Heart right ventricle (tissue), 16 donors: ENCODE results near the gene KIAA1671. TPM values are rescaled to one million over a fixed set of nuclear protein-coding genes. Genes with fewer than 3 reads are reported as not detected.

Experiments used
- ATAC-seq, 8 donors: fragments of 200-7000 bp; cut with Tn5 transposase; one replicate each; pipeline ENCODE4 v1.9.1; 2020; ENCODE audit warnings: mild to moderate bottlenecking in 8 of 8, moderate library complexity in 8 of 8, moderate number of reproducible peaks in 1 of 8
- DNase-seq, 2 donors: peaks; one replicate each; pipeline ENCODE4 v3.0.0-alpha.2; 2020
- H3K27ac ChIP-seq, 10 donors: fragments of 200-600 bp; sonication (generic) in 2 of 10; one replicate each; pipeline versions ENCODE4 v1.5.0 to v1.8.0; 2020 to 2022; ENCODE audit warnings: mild to moderate bottlenecking in 3 of 10
- H3K27me3 ChIP-seq, 7 donors: fragments of 200-600 bp; one replicate each; pipeline ENCODE4 v1.8.0; 2021 to 2022; ENCODE audit warnings: mild to moderate bottlenecking in 2 of 7
- H3K36me3 ChIP-seq, 9 donors: fragments of 200-600 bp; sonication (generic) in 1 of 9; one replicate each; pipeline versions ENCODE4 v1.5.0 to v1.8.0; 2020 to 2022; ENCODE audit warnings: mild to moderate bottlenecking in 2 of 9
- H3K4me1 ChIP-seq, 9 donors: fragments of 200-600 bp; sonication (generic) in 1 of 9; one replicate each; pipeline versions ENCODE4 v1.5.0 to v1.8.0; 2020 to 2022; ENCODE audit warnings: mild to moderate bottlenecking in 4 of 9
- H3K4me3 ChIP-seq, 10 donors: fragments of 200-600 bp; sonication (generic) in 2 of 10; one replicate each; pipeline versions ENCODE4 v1.5.0 to v1.8.0; 2020 to 2022; ENCODE audit warnings: mild to moderate bottlenecking in 7 of 10, moderate library complexity in 2 of 10
- H3K9me3 ChIP-seq, 11 donors: fragments of 200-600 bp in 10 of 11; sonication (generic) in 2 of 11; one replicate each; pipeline versions ENCODE4 v1.5.0 to v1.8.0; 2013 to 2022; ENCODE audit warnings: mild to moderate bottlenecking in 2 of 11, control low read depth in 1 of 11, moderate library complexity in 1 of 11
- WGBS, 2 donors: extraction: QIAGEN DNeasy Blood & Tissue Kit; methylation state at CpG; one replicate each; pipeline ENCODE4 v1.1.7; 2013; ENCODE audit warnings: inconsistent platforms in 1 of 2; 5-methylcytosine and 5-hydroxymethylcytosine counted together
- intact Hi-C, 10 donors: fragments of 100-400 bp; cut with DNase I; formaldehyde crosslinking; loops; one replicate each; pipeline versions ENCODE4 v1.11.1 to v1.14.2; 2022
- polyA plus RNA-seq, 2 donors: library from polyadenylated mRNA; stranded (reverse); fragments of 200-250 nt; gene quantifications; one replicate each; pipeline ENCODE4 v1.2.3, GENCODE V29; 2013
- total RNA-seq, 10 donors: library from RNA; stranded (reverse); fragmentation: NEBNext Ultra II Directional in 3 of 10; extraction: Animal tissue kit (Norgen Biotek cat#: 25700) in 3 of 10; gene quantifications; one replicate each; pipeline versions ENCODE4 v1.2.1 to v1.2.4, GENCODE V29; 2021 to 2023
- TF ChIP-seq, protein P1 (sequence below), 9 donors: fragments of 200-600 bp; sonication (generic) in 2 of 9; IDR thresholded peaks; one replicate each; pipeline versions ENCODE4 v1.5.0 to v1.8.0; 2021 to 2022; ENCODE audit warnings: antibody characterized with exemption in 9 of 9, mild to moderate bottlenecking in 5 of 9, moderate library complexity in 1 of 9
- donor health status: Arrhythmogenic right ventricular cardiomyopathy.
- donor health status: ischemic (EF 13 %, LVEDD 7.1; RV severe dilation, severe dysfunction).
- donor health status: healthy with polysubstance abuse.
- donor health status: DM: no; HTN: yes; CAD: no.
- donor health status: DM: no; HTN: no; CAD: no.
- donor health status: ischemic (EF 25% LVEDD 6.9; RV normal size, moderate dysfunction).
- donor health status: ischemic (EF 25% LVEDD 5.7; RV mildly dilated, moderate dysfunction).
- donor health status: healthy.
- donor health status: DM: yes; HTN: yes; CAD: no.
- donor health status: Ischemic cardiomyopathy.
- donor health status: ischemic (EF 35%, LVEDD 5.7; RV mildly dilated, moderate dysfunction).
- donor health status: nonischemic (EF 11% LVEDD 7.7; RV severe dilation, severe dysfunction).
- donor health status: DM: yes; HTN: yes; CAD: no.
- donor health status: PGD.
- donor health status: ischemic (EF 29% LVEDD 5.4; RV normal size, mild dysfunction).
- donor health status: nonischemic (EF 23%, LVEDD 6.1; RV moderate dilation, normal function).

KIAA1671 gene
- total and polyA plus RNA-seq, 12 donors: 2.9 to 26.2 (median 13.7) TPM

- no peaks in the 10 kb centered on the region for H3K36me3 ChIP-seq
- WGBS, 2 donors: 85 to 95% methylated on average over 11 of the region's 11 CpGs
- H3K4me3 ChIP-seq: no peak overlapping the region
- H3K27ac ChIP-seq: peak overlapping the region in 1 of 10 donors; percentile 84
- intact Hi-C loops: no loop called here
- no peak for ATAC-seq
- H3K4me1 ChIP-seq: peaks cover 6 to 81% (median 32%) of the 10 kb centered on the region in 9 donors
- H3K27me3 ChIP-seq: no peaks in the 10 kb centered on the region
- H3K9me3 ChIP-seq: no peaks in the 10 kb centered on the region
- TF ChIP-seq, protein P1, sequence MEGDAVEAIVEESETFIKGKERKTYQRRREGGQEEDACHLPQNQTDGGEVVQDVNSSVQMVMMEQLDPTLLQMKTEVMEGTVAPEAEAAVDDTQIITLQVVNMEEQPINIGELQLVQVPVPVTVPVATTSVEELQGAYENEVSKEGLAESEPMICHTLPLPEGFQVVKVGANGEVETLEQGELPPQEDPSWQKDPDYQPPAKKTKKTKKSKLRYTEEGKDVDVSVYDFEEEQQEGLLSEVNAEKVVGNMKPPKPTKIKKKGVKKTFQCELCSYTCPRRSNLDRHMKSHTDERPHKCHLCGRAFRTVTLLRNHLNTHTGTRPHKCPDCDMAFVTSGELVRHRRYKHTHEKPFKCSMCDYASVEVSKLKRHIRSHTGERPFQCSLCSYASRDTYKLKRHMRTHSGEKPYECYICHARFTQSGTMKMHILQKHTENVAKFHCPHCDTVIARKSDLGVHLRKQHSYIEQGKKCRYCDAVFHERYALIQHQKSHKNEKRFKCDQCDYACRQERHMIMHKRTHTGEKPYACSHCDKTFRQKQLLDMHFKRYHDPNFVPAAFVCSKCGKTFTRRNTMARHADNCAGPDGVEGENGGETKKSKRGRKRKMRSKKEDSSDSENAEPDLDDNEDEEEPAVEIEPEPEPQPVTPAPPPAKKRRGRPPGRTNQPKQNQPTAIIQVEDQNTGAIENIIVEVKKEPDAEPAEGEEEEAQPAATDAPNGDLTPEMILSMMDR (IDR thresholded peaks at IDR 0.05): no peak
- DNase-seq: no peak
Measured at GRCh38 chr22:24961217-24961844, 8.8 kb downstream of the KIAA1671 start.

DNA sequence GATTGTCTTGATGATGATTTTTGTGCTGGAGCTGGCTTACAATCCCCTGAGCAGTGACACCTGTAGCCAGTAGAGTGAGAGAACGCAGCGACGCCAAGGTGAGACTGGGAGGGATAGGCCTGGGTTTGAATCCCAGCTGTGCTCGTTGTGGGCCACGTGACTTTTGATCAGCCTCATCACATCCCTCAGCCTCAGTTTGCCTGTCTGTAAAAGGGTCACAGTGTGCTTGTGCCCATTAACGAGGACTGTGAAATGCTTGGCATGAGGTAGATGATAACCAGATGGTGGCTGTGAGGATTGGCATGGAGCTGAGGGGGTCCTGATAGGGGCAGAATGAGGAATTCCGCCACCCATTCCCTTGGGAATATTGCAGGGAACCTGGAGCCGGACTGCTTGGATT lies 9.6 kb downstream of the KIAA1671 start:
- DNase-seq (no peak), ATAC-seq (no peak)
- 88 to 93% methylated on average over 8 of the region's 8 CpGs for WGBS, 2 donors
- intact Hi-C loops: no loop called here
- H3K36me3 ChIP-seq: no peaks in the 10 kb centered on the region
- no peak overlapping the region for H3K4me3 ChIP-seq
- H3K27ac ChIP-seq: peak overlapping the region in 2 of 10 donors; percentile 26 to 84
- TF ChIP-seq, protein P1 (IDR thresholded peaks at IDR 0.05): no peak
- H3K9me3 ChIP-seq: no peaks in the 10 kb centered on the region
- H3K4me1 ChIP-seq: peaks cover 6 to 83% (median 39%) of the 10 kb centered on the region in 9 donors
- no peaks in the 10 kb centered on the region for H3K27me3 ChIP-seq

- WGBS, 2 donors: 87 to 88% methylated on average over 11 of the region's 11 CpGs
- H3K36me3 ChIP-seq: no peaks in the 10 kb centered on the region
- no peaks in the 10 kb centered on the region for H3K27me3 ChIP-seq
- ATAC-seq (peak in 1 of 8 donors; percentile 14), DNase-seq (no peak)
- H3K27ac ChIP-seq: peak overlapping the region in 8 of 10 donors; percentile 23 to 84 (median 54)
- H3K4me3 ChIP-seq: no peak overlapping the region
- H3K9me3 ChIP-seq: no peaks in the 10 kb centered on the region
- intact Hi-C loops: no loop called here
- TF ChIP-seq, protein P1 (IDR thresholded peaks at IDR 0.05): no peak
- peaks cover 6 to 90% (median 45%) of the 10 kb centered on the region in 9 donors for H3K4me1 ChIP-seq
Measured at GRCh38 chr22:24962835-24963234, 10.3 kb downstream of the KIAA1671 start.

DNA sequence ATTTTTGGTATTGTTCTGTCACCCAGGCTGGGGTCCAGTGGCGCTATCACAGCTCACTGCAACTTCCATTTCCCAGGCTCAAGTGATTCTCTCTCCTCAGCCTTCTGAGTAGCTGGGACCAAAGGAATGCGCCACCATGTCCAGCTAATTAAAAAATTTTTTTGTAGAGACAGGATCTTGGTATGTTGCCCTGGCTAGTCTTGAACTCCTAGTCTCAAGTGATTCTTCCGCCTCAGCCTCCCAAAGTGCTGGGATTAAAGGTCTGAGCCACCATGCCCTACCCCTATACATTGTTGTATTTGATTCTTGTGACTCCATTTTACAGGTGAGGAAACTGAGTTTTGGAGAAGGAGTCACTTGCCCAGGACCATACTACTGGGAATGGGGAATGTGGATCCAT lies 11.9 kb downstream of the KIAA1671 start:
- intact Hi-C loops: no loop called here
- TF ChIP-seq, protein P1 (IDR thresholded peaks at IDR 0.05): no peak
- no peak overlapping the region for H3K4me3 ChIP-seq
- ATAC-seq (peak in 1 of 8 donors; percentile 21), DNase-seq (no peak)
- no peaks in the 10 kb centered on the region for H3K27me3 ChIP-seq
- WGBS, 2 donors: 81 to 87% methylated on average over 3 of the region's 3 CpGs
- peaks cover 9 to 95% (median 57%) of the 10 kb centered on the region in 9 donors for H3K4me1 ChIP-seq
- H3K27ac ChIP-seq: peak overlapping the region in 8 of 10 donors; percentile 7 to 84 (median 48)
- H3K9me3 ChIP-seq: no peaks in the 10 kb centered on the region
- no peaks in the 10 kb centered on the region for H3K36me3 ChIP-seq
